Natural killer cell (primary cell): ENCODE measurements around the gene MAP7D3. TPM values are rescaled to one million over a fixed set of nuclear protein-coding genes. Genes with fewer than 3 reads are reported as not detected.
"Not testable (repeated sequence)": the region's sequence is repeated elsewhere in the genome, so short reads cannot be mapped to it uniquely, and the experiment has no call there.

Source experiments
- ATAC-seq, 3 donors: fragments of 150-1000 bp in 2 of 3; fragments of 200-7000 bp in 1 of 3; cut with Tn5 transposase; 1 replicate in 1 of 3; 2 replicates in 2 of 3; pipeline ENCODE4 v1.10.0; 2021; ENCODE audit warnings: mild to moderate bottlenecking in 2 of 3, moderate library complexity in 2 of 3
- DNase-seq, 2 donors: peaks; one replicate each; pipeline versions ENCODE4 v3.0.0 to v3.0.0-alpha.2; 2013 to 2021; ENCODE audit warnings: mixed read lengths in 1 of 2
- H3K27ac ChIP-seq: one replicate; pipeline ENCODE4 v1.5.1; 2013; ENCODE audit warnings: mild to moderate bottlenecking, low read length
- H3K27me3 ChIP-seq: one replicate; pipeline ENCODE4 v1.6.1; 2013; ENCODE audit warnings: low read length; ENCODE audit not compliant: control insufficient read depth, insufficient read depth
- H3K36me3 ChIP-seq: one replicate; pipeline ENCODE4 v1.6.1; 2013; ENCODE audit warnings: low read length; ENCODE audit not compliant: control insufficient read depth, insufficient read depth
- H3K4me1 ChIP-seq: one replicate; pipeline ENCODE4 v1.6.1; 2013; ENCODE audit warnings: low read length; ENCODE audit not compliant: control insufficient read depth, insufficient read depth
- H3K4me3 ChIP-seq: one replicate; pipeline ENCODE4 v1.5.1; 2013; ENCODE audit warnings: low read length
- H3K9me3 ChIP-seq: one replicate; pipeline ENCODE4 v1.6.1; 2013; ENCODE audit warnings: low read length; ENCODE audit not compliant: control insufficient read depth, insufficient read depth
- H3K27ac Mint-ChIP-seq, 2 donors: one replicate each; pipeline ENCODE4 v1.8.0; 2022; ENCODE audit warnings: mild to moderate bottlenecking in 2 of 2, mixed read lengths in 2 of 2, moderate library complexity in 1 of 2
- H3K27me3 Mint-ChIP-seq, 2 donors: one replicate each; pipeline ENCODE4 v1.8.0; 2022; ENCODE audit warnings: low read depth in 2 of 2, mixed read lengths in 2 of 2
- H3K36me3 Mint-ChIP-seq: one replicate; pipeline ENCODE4 v1.8.0; 2022; ENCODE audit warnings: mixed read lengths
- H3K4me1 Mint-ChIP-seq, 2 donors: one replicate each; pipeline ENCODE4 v1.8.0; 2022; ENCODE audit warnings: mixed read lengths in 2 of 2
- H3K4me3 Mint-ChIP-seq: one replicate; pipeline ENCODE4 v1.8.0; 2022; ENCODE audit warnings: mild to moderate bottlenecking, moderate library complexity, mixed read lengths
- H3K9me3 Mint-ChIP-seq, 2 donors: one replicate each; pipeline ENCODE4 v1.8.0; 2022; ENCODE audit warnings: mixed read lengths in 2 of 2
- CTCF ChIP-seq: fragments of 200-600 bp; IDR thresholded peaks from one replicate; pipeline ENCODE4 v1.8.0; 2022; ENCODE audit warnings: antibody characterized with exemption
- WGBS: methylation state at CpG from one replicate; pipeline ENCODE4 v1.1.7; 2013; ENCODE audit warnings: missing lambda C conversion rate; ENCODE audit not compliant: insufficient coverage; 5-methylcytosine and 5-hydroxymethylcytosine counted together
- intact Hi-C: fragments of 100-400 bp; cut with micrococcal nuclease; formaldehyde crosslinking; loops from one replicate; pipeline ENCODE4 v1.14.2; 2022
- total RNA-seq, 4 donors: library from RNA; stranded (reverse); fragments of 120-200 nt in 1 of 4; gene quantifications; one replicate each; pipeline versions ENCODE4 v1.2.3 to v1.2.4, GENCODE V29; 2013 to 2022

The MAP7D3 gene
- total RNA-seq, 3 donors from 2014 or later (not counting 1 experiment from before 2014, with no cell fraction given), result 5.6 to 6.1 (median 5.7) TPM

GRCh38 chrX:136168929-136169735 is 82.1 kb downstream of the MAP7D3 start:
- Mint-ChIP-seq H3K4me1 (no peaks in the 10 kb centered on the region), H3K27me3 (peaks cover 0 to 10% of the 10 kb centered on the region in 2 donors), H3K36me3 (no peaks in the 10 kb centered on the region), H3K9me3 (no peaks in the 10 kb centered on the region), H3K27ac (no peak overlapping the region), H3K4me3 (no peak overlapping the region)
- WGBS, result 50% methylated on average over 10 of the region's 17 CpGs
- Histone ChIP-seq H3K9me3 (no peaks in the 10 kb centered on the region), H3K27ac (no peak overlapping the region), H3K4me1 (no peaks in the 10 kb centered on the region), H3K4me3 (no peak overlapping the region), H3K27me3 (no peaks in the 10 kb centered on the region), H3K36me3 (no peaks in the 10 kb centered on the region)
- TF ChIP-seq CTCF, result no peak
- DNase-seq (no peak), ATAC-seq (no peak)
- intact Hi-C loops, result no loop called here

- H3K4me1 Mint-ChIP-seq, H3K27ac ChIP-seq, H3K36me3 Mint-ChIP-seq, H3K4me1 ChIP-seq, H3K4me3 ChIP-seq, ATAC-seq, H3K9me3 ChIP-seq, H3K27me3 ChIP-seq, DNase-seq, intact Hi-C loops, H3K27me3 Mint-ChIP-seq, H3K9me3 Mint-ChIP-seq, H3K4me3 Mint-ChIP-seq, H3K27ac Mint-ChIP-seq, H3K36me3 ChIP-seq: not testable (repeated sequence)
- 93% methylated on average over 5 of the region's 6 CpGs for WGBS
These were observed 83.2 kb downstream of the MAP7D3 start for GRCh38 chrX:136167989-136168388.

GRCh38 chrX:136166221-136166855 is 84.9 kb downstream of the MAP7D3 start:
- no peaks in the 10 kb centered on the region for H3K36me3 Mint-ChIP-seq
- H3K9me3 Mint-ChIP-seq, result no peaks in the 10 kb centered on the region
- Histone ChIP-seq H3K27ac (no peak overlapping the region), H3K27me3 (no peaks in the 10 kb centered on the region), H3K4me3 (no peak overlapping the region), H3K4me1 (no peaks in the 10 kb centered on the region), H3K9me3 (no peaks in the 10 kb centered on the region), H3K36me3 (no peaks in the 10 kb centered on the region)
- DNase-seq (no peak), ATAC-seq (no peak)
- intact Hi-C loops, result no loop called here
- no peaks in the 10 kb centered on the region for H3K4me1 Mint-ChIP-seq
- no peak for TF ChIP-seq CTCF
- H3K27me3 Mint-ChIP-seq, result peaks cover 0 to 10% of the 10 kb centered on the region in 2 donors
- H3K27ac Mint-ChIP-seq, result no peak overlapping the region
- no peak overlapping the region for H3K4me3 Mint-ChIP-seq
- WGBS, result 87% methylated on average over 7 of the region's 8 CpGs

- Histone ChIP-seq H3K27ac (no peak overlapping the region), H3K4me1 (no peaks in the 10 kb centered on the region), H3K36me3 (no peaks in the 10 kb centered on the region), H3K4me3 (no peak overlapping the region), H3K9me3 (no peaks in the 10 kb centered on the region), H3K27me3 (no peaks in the 10 kb centered on the region)
- H3K4me1 Mint-ChIP-seq, result no peaks in the 10 kb centered on the region
- no peaks in the 10 kb centered on the region for H3K9me3 Mint-ChIP-seq
- H3K4me3 Mint-ChIP-seq, result no peak overlapping the region
- no peak for TF ChIP-seq CTCF
- 62% methylated on average over 3 of the region's 3 CpGs for WGBS
- H3K36me3 Mint-ChIP-seq, result no peaks in the 10 kb centered on the region
- ATAC-seq, result no peak
- no peak overlapping the region for H3K27ac Mint-ChIP-seq
- H3K27me3 Mint-ChIP-seq, result peaks cover 0 to 10% of the 10 kb centered on the region in 2 donors
- DNase-seq, result no peak
- intact Hi-C loops, result no loop called here
These were observed 85.8 kb downstream of the MAP7D3 start for GRCh38 chrX:136165406-136165805.
